ENCODE results near the gene NLRP1. TPM values are rescaled to one million over a fixed set of nuclear protein-coding genes. Genes with fewer than 3 reads are reported as not detected.

Gene NLRP1
- total RNA-seq, 1 experiment from 2014 or later = 39.0 TPM

DNA sequence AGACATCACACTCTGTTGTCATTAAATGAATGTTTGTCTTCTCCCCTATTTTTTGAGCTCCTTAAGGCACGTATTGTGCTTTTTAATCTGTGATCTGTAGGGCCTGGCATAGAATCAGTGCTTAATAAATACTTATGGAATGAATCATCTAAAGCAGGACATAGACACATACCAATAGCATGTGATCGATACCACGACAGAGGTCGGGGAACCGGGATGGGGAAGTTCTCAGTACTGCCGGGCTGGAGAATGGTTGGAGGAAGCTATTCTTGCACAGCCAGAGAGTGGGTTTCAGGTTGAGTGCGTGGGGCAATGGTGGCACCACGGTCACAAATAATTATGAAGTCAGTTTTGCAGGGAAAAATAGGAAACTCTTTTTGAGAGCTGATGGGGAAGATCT is 26.8 kb downstream of the NLRP1 start:
- peak; percentile 62 for DNase-seq (ENCODE audit: low read depth)

DNA sequence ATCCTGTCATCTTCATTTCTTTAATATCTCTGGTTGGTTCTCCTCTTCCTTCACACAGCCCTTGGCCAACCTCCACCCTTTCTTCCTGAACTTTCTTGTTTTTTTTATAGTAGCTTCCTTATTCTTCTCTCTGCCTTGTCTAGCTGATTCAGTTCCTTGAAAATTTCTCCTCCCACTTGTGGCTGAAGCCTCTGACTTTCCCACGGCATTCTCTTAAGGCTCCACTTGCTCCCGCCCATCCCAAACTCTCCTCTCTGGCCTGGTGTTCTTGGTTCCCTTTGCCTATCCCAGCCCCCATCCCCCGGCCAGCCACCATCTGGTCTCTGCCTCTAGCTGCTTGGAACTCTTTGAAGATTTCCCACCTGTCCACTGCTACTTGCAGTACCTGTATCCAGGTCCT is 29.1 kb downstream of the NLRP1 start:
- peak; percentile 43 for DNase-seq (ENCODE audit: low read depth)

DNA sequence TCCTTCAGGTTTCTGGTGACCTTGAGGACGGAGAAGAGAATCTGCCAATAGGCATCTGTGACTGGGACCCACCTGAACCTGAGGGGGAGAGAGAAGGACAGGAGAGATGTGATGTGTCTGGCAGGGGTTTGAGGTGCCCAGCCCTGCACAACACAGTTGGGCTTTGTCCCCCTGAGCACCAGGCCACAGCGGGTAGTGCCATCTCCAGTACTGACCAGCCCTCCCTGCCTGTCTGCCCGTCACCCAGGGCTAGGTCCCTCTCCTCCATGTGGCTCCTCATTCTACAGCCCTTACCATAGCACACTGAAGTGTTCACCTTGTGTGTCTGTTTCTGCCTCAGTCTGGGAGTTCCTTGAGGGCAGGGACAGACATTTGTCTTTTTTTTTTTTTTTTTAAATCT is 30.8 kb downstream of the NLRP1 start:
- no peak for DNase-seq (ENCODE audit: low read depth)

DNA sequence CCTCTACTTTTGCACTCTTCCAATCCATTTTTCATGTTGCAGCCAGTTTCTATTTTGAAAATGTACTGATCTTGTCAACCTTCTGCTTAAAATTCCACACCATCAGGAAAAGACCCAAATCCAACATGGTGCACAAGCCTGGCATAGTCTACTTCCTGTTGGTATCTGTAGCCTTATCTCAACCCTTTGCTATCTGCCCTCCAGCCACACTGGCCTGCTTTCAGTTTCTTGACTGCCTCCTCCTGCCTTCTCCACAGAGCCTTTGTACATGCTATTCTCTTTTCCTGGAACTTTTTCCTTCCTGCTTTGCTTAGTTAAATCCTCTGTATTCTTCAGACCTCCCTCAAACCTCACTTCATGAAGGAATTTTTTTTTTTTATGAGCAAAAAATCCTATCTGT is 31.5 kb downstream of the NLRP1 start:
- no peak for DNase-seq (ENCODE audit: low read depth)

DNA sequence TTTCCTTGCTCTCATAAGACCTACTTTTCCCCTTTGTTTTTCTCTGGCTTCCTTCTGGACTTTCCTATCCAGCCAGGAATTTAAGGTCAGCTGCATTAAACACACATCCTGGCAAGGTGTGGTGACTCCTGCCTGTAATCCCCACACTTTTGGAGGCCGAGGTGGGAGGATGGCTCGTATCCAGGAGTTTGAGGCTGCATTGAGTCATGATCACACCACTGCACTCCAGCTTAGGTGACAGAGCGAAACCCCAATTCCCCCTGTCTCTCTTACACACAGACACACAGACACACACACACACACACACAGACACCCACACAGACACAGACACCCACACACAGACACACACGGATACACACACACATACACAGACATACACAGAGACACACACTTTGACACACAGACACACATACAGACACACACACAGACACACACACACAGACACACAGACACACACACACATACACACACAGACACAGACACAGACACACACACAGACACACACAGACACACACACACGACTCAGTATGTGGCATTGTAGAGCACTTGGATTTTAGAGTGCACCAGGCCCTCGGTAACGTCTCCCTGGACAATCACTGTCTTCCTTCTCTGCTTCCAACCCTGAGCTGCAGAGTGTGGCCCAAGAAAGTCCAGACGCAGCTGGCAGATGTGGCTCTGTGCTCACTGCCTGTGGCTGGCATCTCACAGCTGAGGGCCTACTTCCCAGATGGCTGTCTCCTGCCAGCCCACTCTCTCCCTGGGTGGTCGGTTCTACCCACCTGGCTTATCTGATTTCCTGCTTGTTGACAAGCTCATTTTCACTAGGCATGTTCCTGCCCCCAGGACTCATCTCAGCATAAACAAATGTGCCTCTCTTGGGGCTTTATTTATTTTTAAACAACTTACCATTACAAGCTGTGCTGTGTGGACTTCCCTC is 39.0 kb downstream of the NLRP1 start:
- DNase-seq (ENCODE audit: low read depth) = no peak

DNA sequence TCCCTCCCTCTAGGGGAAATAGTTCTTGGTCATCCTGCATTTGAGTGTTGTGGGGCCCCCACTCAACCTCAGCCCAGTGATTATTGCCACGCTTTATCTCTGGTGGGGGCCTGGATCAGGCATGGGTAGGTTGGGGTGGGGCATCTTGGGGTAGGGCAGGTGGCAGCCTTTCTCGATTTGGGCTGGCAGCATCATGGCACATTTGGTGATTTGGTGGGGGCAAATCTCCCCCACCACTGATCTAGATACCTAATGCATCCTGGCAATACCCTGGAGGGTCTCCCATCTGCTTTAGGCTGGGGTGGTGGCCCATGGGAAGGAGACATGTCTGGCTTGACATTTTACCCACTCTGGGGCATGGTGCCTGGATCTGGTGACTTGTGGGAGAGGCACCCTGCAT is 40.2 kb downstream of the NLRP1 start:
- no peak for DNase-seq (ENCODE audit: low read depth)

DNA sequence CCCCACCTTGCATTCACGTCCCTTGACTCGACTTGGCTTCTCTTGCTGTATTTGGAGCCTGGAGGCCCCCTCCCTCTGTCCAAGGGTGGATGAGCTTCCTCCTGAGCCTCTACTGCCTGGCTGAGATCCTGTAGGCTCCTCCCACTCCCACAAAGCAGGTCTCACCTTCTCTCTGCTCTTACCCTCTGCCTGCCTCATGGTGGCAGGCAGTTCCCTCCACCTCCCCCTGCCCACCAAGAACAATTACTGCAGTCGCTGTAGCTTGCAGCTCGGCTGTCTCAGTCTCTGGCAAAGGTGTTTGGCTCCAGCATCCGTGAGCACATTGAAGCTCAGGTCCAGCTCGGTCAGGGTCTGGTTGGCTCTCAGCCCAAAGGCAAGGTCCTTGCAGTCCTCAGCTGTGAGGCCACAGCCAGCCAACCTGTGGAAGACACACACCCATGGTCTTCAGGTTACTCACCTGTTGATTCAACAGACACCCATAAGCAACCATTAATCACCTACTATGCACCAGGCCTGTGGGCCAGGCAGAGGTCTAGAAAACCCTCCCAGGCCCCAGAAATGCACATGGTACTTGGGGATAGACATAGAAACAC is 42.6 kb downstream of the NLRP1 start:
- no peak for DNase-seq (ENCODE audit: low read depth)

DNA sequence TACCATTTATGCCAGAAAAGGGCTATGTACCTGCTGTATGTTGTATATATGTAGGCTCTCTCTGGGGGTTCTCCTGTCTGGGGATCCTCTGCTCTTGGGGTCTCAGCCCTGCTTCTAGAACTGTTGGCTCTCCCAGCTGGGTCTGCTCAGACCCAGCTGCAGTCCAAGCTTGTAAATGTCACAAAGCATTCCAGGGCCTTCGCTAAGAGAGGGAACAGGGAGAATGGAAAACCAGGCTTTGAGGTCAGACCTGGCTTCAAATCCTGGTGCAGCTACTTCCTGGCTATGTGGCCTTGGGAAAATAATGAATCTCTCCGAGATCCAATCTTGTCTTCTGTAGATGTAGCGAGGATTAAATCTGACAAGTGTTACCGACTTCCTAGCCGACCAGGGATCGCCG is 44.0 kb downstream of the NLRP1 start:
- DNase-seq (ENCODE audit: low read depth) = no peak

DNA sequence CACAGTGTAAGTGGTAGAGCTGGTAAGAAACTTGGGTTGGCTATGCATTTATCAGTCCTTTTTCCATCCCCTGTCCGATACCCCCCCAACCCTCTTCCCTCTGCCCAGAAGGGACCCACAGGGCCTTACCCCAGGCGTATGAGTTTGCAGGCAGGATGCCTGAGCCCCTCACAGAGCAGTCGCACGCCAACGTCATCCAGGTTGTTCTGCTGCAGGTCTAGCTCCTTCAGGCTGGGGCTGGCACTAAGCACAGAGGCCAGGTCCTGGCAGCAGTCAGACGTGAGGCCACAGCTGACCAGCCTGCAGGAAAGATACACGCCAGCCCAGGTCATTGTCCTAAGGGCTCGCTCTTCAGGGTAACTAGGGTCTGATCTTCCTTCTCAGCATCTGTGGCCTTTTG is 45.0 kb downstream of the NLRP1 start:
- no peak for DNase-seq (ENCODE audit: low read depth)

DNA sequence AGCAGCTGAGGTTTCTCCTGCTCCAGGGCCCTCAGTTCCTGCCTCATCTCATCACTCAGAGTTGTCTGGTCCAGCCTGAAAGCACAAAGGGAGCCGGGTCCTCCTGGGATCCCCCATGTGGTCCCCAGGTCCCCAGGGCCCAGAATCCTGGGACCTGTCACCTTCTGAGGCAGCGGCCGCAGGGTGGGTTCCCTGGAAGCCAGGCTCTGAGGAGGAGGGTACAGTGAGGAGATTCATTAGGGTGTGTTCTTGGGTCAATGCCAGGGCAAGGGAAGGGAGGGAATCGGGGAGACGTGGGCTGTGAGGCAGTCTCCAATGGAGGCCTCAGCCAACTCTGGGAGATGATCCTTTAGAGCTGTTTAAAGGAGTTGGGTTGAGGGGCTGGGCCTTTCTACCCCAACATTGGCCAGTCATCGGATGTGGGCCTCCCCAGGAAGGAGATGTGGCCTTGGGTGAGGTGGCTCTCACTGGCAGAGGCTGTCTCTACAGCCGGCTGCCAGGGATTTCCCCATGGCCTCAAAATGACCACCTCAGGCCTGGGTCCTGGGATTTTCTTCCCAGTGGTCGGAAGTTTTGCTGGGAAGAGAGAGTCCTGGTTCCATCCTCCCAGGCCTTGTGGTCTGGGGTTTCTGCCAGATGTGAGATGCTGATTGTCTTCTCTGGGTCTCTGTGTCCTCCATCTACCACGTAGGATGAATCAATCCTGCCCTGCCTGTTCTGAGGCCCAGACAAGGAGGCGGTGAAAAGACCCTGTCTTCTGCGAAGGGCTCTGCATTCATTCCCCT is 47.3 kb downstream of the NLRP1 start:
- peak; percentile 54 for DNase-seq (ENCODE audit: low read depth)

DNA sequence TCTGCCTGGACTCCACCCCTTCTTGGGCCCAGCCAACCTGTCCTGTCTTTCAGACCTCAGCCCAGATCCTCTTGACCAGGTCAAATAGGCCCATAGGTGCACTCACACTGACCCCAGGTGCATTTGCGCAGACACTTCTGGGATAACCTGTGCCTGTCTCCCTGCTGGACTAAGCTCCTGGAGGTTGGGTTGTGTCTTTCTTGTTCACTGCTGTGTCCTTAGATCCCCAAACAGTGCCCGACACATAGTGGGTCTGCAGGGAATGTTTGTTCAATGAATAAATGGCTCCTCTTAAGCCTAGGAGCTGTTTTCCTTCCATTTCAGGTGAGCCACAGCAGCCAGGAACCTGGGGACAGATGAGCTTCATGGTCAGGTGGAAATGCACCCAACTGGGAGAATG is 48.9 kb downstream of the NLRP1 start:
- DNase-seq (ENCODE audit: low read depth) = no peak

DNA sequence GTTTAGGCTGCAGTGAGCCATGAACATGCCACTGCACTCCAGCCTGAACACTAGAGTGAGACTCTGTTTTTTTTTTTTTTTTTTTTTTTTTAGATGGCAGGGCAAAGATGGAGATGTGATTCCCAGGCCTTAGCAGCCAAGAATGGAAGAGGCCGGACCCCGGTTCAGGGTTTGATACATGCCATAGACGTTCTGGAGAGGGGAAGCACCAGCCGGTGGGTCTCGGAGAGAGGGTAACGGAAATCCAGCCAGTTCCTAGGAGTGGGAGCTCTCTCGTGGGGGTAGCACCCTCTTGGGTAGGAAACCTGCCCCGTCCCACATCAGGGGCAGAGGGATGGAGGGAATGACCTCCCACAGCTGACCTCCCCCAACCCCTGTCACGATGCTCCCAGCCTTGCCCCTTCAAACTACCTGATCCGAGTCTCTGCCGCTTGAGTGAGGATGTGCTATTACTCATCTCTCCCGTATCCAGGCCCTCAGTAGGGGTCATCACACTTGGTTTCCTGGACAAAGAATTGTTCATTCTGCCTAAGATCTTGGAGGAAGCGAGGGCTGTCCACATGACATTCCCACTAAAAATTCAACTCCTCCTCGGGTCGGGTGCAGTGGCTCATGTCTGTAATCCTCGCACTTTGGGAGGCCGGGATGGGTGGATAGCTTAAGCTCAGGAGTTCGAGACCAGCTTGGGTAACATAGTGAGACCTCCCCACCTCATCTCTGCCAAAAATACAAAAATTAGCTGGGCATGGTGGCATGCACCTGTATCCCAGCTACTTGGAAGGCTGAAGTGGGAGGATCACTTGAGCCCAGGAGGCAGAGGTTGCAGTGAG is 50.6 kb downstream of the NLRP1 start:
- no peak for DNase-seq (ENCODE audit: low read depth)

DNA sequence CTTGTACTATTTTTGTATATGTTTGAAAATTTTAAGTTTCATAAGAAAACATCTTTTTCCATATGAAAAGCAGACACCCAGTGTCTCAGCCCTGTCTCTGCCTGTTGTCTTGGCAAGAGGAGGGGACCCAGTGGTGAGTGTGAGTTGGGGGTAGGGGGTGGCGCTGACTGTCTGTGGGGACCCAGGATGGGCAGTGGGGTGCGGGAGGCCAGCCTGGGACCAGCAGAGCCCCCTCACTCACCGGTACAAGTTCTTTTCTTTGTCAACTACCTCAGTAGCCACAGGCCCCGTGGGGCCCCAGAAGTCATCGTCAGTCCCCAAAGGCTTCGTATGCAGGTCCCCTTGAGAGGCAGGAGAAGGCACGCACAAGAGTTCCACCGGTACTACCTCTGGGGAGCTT is 51.7 kb downstream of the NLRP1 start:
- DNase-seq (ENCODE audit: low read depth) = no peak

DNA sequence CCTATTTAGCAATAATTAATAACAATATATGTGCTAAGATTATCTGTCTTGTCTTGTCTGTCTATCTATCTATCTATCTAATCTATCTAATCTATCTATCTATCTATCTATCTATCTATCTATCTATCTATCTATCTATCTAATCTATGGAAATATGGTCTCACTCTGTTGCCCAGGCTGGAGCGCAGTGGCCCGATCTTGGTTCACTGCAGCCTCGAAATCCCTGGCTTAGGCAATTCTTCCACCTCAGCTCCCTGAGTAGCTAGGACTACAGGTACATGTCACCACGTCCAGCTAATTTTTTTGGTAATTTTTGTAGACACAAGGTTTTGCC is 53.3 kb downstream of the NLRP1 start:
- DNase-seq (ENCODE audit: low read depth) = no peak

DNA sequence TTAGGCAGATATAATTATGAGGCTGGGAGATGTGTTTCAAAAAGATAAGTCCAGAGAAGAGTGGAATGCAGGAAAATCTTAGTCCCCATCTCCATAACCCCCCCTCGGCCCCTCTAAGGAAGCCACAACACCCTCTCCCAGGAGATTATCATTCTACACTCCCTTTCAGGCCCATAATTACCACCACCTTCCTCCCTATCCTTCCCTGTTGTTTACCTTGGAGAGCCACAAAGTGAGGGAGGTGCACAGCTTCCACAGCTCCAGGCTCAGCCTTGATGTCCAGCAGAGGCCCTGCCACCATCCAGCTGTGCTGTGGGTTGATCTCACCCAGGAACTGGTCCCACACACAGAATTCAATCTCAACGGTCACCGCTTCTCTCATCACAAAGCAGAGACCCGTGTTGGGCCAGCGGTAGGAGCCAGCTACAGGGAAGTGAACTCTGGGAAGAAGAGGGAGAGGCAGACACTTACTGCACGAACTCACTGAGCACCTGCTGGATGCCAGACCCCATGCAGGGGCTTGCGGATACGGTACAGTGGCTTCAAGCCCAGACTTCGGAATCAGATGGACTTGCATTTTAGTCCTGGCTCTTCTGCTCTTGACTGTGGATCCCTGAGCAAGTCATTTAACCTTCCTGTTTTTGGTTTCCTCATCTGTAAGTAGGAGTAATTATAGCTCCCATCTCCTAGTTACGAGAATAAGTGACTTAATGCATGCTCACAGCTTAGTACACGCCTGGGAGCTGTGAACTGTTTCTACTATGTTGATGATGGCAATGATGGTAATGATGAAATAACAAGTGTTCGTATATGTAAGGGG is 53.8 kb downstream of the NLRP1 start:
- DNase-seq (ENCODE audit: low read depth) = no peak

DNA sequence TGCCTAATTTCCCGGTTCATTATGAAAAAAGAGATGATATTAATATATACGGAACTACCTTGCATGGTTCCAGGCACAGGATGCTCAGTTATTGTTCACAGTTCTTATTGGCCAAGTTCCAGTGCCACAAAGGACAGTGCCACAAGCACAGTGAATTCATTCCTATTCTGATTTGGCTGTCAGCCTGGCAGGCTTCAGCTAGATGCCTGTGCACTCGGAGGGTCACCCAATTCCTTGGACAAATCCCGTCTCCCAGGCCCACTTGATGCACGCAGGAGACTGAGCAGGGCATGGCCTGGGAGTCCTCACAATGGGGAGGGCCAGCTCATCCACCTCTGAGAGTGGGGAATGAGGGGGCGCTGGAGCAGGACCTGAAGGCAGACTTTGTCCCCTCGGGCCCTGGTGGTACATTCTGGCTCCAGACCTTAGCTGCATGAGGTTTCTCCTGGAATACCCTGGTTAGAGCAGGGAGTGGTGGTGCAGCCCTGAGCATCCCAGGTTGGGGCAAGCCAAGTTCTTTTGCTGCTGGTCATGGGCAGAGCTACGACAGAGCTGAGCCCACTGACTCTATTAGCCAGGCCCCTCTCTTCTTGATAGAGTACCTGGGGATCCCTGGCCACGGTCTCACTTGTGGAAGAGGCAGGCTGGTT is 56.6 kb downstream of the NLRP1 start:
- no peak for DNase-seq (ENCODE audit: low read depth)

DNA sequence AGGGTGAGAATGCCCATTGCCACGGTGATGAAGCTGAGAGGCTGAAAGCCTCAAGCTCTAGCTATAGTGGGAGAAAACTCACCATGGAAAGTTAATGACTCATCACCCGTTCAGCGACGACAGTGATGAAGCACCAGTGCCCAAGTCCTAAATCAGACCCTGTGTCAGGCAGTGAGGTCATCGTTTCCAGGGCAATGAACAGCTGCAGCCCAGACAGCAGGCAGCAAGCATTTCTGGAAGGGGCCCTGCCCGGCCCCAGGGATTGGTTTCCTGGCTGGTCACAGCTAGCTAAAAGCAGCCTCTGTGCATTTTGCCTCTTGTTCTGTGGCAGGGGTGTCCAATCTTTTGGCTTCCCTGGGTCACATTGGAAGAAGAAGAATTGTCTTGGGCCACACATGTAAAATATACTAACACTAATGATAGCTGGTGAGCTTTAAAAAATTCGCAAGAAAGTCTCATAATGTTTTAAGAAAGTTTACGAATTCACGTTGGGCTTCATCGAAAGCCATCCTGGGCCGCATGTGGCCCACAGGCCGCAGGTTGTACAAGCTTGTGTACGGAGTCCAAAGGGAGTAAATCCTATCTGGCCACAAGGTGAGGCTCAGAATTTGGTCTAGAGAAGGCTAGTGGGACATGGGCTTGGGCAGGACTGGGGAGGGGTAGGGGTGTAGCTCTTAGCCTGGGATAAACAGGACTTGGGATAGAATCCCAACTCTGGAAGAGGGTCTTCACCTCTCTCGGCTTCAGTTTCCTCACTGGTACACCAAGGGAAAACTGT is 57.3 kb downstream of the NLRP1 start:
- peak; percentile 100 for DNase-seq (ENCODE audit: low read depth)

DNA sequence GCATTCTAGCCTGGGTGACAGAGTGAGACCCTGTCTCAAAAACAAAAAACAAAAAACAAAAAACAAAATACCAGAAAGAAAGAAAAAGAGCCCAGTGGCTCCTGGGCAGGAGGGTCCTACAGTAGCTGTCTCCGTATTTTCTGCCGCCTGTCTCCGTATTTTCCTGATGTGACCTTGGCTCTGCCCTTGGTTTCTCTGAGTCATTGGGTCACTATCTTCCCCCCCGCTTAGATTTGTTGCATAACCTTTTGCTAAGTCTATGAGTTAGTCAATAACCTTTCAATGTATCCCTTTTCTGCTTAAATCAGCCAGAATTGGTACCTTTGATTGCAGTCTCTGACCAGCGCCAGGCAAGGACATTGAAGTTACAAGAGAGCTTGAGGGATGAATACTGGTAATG is 61.1 kb downstream of the NLRP1 start:
- no peak for DNase-seq (ENCODE audit: low read depth)

DNA sequence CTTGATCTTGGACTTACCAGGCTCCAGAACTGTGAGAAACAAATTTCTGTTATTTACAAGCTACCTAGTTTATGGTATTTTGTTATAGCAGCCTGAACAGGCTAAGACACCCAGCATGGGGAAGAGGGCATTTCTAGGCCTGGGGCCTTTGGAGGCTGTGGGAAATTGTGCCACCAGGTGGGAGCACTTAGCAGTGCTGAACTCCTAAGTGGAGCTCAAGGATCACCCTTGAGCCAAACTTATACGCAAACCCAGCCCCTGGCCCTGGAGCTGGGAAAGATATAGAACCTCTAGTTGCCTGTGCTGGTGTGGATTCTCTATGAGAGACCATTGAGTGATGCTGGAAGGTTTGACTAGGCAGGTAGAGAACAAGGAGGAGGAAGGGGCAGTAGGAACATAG is 61.8 kb downstream of the NLRP1 start:
- DNase-seq (ENCODE audit: low read depth) = no peak

Data from LHCN-M2 (cell line).